GM21723 (cell line): Measurements from ENCODE around the gene ANXA11.

ENCODE experiments used
- ATAC-seq: cut with Tn5 transposase; IDR thresholded peaks from one replicate; pipeline ENCODE4 v1.9.1; 2021; ENCODE audit warnings: mild to moderate bottlenecking, moderate library complexity; ENCODE audit not compliant: unreplicated experiment

ANXA11 gene

DNA sequence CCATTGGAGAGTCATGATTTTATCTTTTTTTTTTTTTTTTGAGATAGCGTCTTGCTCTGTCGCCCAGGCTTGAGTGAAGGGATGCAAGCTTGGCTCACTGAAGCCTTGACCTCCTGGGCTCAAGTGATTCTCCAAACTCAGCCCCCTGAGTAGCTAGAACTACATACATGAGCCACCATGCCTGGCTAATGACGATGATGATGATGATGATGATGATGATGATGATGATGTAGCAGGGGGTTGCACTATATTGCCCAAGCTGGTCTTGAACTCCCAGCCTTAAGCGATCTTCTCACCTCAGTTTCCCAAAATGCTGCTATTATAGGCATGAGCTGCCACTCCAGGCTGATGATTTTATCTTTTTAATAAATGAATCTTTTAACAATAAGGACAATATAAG lies 86.7 kb downstream of the ANXA11 start:
- no peak for ATAC-seq

DNA sequence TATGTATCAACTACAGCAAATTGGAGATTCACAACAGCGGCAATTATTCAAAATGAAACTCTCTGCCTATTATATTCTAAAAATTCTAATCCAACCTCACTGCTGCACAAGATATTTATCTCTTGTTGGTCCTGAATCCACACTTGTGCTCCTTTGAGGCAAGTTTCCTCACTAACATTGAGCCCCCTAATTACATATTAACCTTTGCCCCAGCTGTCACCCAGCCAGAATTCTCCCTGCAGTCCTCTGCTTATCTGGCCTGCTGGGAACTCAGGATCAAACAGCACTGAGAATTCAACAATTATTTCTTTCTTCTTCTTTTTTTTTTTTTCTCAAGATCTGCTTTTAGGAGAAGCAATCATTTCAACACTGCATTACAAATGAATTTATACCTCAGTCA lies 94.4 kb downstream of the ANXA11 start:
- no peak for ATAC-seq

DNA sequence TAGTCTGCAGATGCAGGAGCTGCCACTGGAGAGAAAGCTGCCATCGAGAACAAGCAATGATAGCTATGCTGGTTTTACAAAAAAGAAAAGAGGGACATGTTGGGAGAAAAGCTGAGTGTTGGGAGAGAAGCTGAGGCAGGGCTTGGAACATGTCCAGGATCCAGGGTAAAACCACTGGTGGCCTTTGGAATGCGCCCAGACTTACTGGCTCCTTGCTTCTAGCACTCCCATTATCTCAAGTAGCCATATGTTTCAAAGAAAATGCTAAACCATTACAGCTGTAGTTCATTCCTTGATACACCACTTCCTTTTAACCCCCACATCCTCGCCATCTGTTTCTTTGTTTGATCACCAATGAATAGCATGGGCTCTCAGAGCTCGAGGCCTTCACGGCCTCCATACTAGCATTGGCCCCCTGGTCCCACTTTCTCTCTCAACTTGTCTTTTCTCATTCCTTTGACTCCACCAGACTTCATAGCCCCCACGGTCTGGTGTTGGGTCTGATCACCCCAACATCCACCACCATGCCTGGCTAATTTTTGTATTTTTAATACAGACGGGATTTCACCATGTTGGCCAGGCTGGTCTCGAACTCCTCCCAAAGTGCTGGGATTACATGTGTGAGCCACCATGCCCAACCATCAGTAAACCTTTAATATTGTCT lies 96.6 kb downstream of the ANXA11 start:
- ATAC-seq, result no peak

DNA sequence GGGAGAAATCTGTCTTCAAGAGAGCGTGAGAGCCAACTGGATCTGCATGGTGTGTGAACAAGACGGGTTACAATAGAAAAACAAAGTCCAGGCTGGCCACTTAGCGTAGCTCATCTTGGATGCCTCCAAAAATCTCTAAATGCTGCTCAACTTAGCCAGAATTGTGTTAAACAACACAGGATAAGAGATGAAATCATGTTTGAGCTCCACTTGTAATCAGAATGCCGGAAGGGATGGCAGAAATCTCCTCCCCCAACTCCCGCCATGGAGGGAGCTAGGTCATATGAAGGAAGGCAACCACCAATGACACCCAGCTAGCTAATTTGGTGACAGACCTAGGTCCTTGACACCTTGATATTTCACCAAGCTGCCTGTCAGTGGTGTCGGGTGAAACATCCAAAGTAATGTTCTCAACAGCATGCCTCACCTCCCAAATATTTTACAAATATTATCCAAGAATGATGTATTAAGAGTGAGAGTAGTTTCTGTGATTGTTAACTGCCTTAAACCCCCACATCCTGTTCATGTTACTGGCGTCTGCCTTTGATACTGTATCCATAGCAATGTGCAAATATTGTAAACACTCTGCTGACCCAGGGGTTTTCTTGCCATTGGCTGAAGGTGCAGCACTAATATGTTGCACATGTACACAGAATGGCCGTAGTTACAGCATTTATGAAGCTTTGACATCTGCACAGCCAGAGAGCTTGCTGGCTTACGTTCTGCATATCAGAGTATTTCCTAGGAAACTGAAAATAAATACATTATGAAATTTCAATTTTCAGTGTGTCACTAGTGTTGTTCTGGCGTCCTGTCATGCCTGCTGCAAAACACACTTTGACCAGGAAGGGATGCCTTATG lies 101.0 kb downstream of the ANXA11 start:
- ATAC-seq, result peak; percentile 60
